ENCODE data around the gene IL16.

The IL16 gene

GRCh38 chr15:81281456-81281735 lies 84.7 kb downstream of the IL16 start:
- POLR2A ChIA-PET: no interaction called here
- DNase-seq (ENCODE audit: extremely low spot score): no peak
- CTCF ChIA-PET: interaction anchor here (0.6 to 5.5 kb wide), 3 partner anchors 10 to 100 kb away, joined by 3 to 25 read pairs (median 3); no protein-coding TSS in a partner anchor
- TF ChIP-seq BHLHE40 (IDR thresholded peaks at IDR 0.05; ENCODE audit: borderline replicate concordance): no peak
- TF ChIP-seq LEF1 (IDR thresholded peaks at IDR 0.05; ENCODE audit: borderline replicate concordance): no peak
- TF ChIP-seq CTBP1 (IDR thresholded peaks at IDR 0.05; ENCODE audit: borderline replicate concordance): no peak
- no peak for TF ChIP-seq FOXK2 (IDR thresholded peaks at IDR 0.05)
- TF ChIP-seq PKNOX1 (IDR thresholded peaks at IDR 0.05): no peak
- TF ChIP-seq FOXM1 (IDR thresholded peaks at IDR 0.05; ENCODE audit: borderline replicate concordance): no peak
- TF ChIP-seq TARDBP (IDR thresholded peaks at IDR 0.05): no peak
- TF ChIP-seq NFRKB (IDR thresholded peaks at IDR 0.05): no peak

- CTCF ChIA-PET: interaction anchor here (1.1 to 5.5 kb wide), 2 partner anchors 9 to 16 kb away, joined by 3 to 25 read pairs; no protein-coding TSS in a partner anchor
- TF ChIP-seq ARNT (IDR thresholded peaks at IDR 0.05) (no peak), LEF1 (IDR thresholded peaks at IDR 0.05; ENCODE audit: borderline replicate concordance) (no peak), FOXM1 (IDR thresholded peaks at IDR 0.05; ENCODE audit: borderline replicate concordance) (no peak), NFRKB (IDR thresholded peaks at IDR 0.05) (no peak), FOXK2 (IDR thresholded peaks at IDR 0.05) (no peak), BHLHE40 (IDR thresholded peaks at IDR 0.05; ENCODE audit: borderline replicate concordance) (no peak), HDGF (IDR thresholded peaks at IDR 0.05; ENCODE audit: borderline replicate concordance) (no peak), SP1 (IDR thresholded peaks at IDR 0.05) (no peak), TARDBP (IDR thresholded peaks at IDR 0.05) (no peak)
- POLR2A ChIA-PET: no interaction called here
- no peak for DNase-seq (ENCODE audit: extremely low spot score)
Measured at GRCh38 chr15:81281766-81282605, 85.3 kb downstream of the IL16 start.

GRCh38 chr15:81282606-81282895 lies 85.9 kb downstream of the IL16 start:
- TF ChIP-seq ZNF384 (IDR thresholded peaks at IDR 0.05): no peak
- no peak for TF ChIP-seq FOXM1 (IDR thresholded peaks at IDR 0.05; ENCODE audit: borderline replicate concordance)
- TF ChIP-seq PKNOX1 (IDR thresholded peaks at IDR 0.05): no peak
- no peak for TF ChIP-seq ELF4 (IDR thresholded peaks at IDR 0.05)
- TF ChIP-seq CTBP1 (IDR thresholded peaks at IDR 0.05; ENCODE audit: borderline replicate concordance): no peak
- TF ChIP-seq LEF1 (IDR thresholded peaks at IDR 0.05; ENCODE audit: borderline replicate concordance): no peak
- TF ChIP-seq FOXK2 (IDR thresholded peaks at IDR 0.05): no peak
- no peak for TF ChIP-seq L3MBTL2 (conservative IDR thresholded peaks at IDR 0.05)
- no peak for TF ChIP-seq TARDBP (IDR thresholded peaks at IDR 0.05)
- CTCF ChIA-PET: interaction anchor here (5.5 kb wide), 1 partner anchor 16 kb away, joined by 25 read pairs; no protein-coding TSS in a partner anchor
- DNase-seq (ENCODE audit: extremely low spot score): no peak
- POLR2A ChIA-PET: no interaction called here

- no peak for DNase-seq (ENCODE audit: extremely low spot score)
- TF ChIP-seq TARDBP (IDR thresholded peaks at IDR 0.05) (no peak), LEF1 (IDR thresholded peaks at IDR 0.05; ENCODE audit: borderline replicate concordance) (no peak), FOXM1 (IDR thresholded peaks at IDR 0.05; ENCODE audit: borderline replicate concordance) (no peak), NFRKB (IDR thresholded peaks at IDR 0.05) (no peak), ELF4 (IDR thresholded peaks at IDR 0.05) (no peak), ZNF384 (IDR thresholded peaks at IDR 0.05) (no peak), FOXK2 (IDR thresholded peaks at IDR 0.05) (no peak), CTBP1 (IDR thresholded peaks at IDR 0.05; ENCODE audit: borderline replicate concordance) (no peak), BHLHE40 (IDR thresholded peaks at IDR 0.05; ENCODE audit: borderline replicate concordance) (no peak), FOXA1 (IDR thresholded peaks at IDR 0.05) (no peak), SUZ12 (IDR thresholded peaks at IDR 0.05) (no peak), HDGF (IDR thresholded peaks at IDR 0.05; ENCODE audit: borderline replicate concordance) (no peak), ARNT (IDR thresholded peaks at IDR 0.05) (no peak)
- POLR2A ChIA-PET: no interaction called here
- CTCF ChIA-PET: interaction anchor here (0.6 to 5.5 kb wide), 3 partner anchors 17 to 661 kb away, joined by 4 to 25 read pairs (median 4); no protein-coding TSS in a partner anchor
Measured at GRCh38 chr15:81282911-81283310, 86.2 kb downstream of the IL16 start.

GRCh38 chr15:81284256-81285031 lies 87.8 kb downstream of the IL16 start:
- ChIA-PET CTCF (no interaction called here), POLR2A (no interaction called here)
- DNase-seq (ENCODE audit: extremely low spot score): no peak
- no peak for TF ChIP-seq ELF4 (IDR thresholded peaks at IDR 0.05)
- TF ChIP-seq ARNT (IDR thresholded peaks at IDR 0.05): no peak
- TF ChIP-seq L3MBTL2 (conservative IDR thresholded peaks at IDR 0.05): no peak
- no peak for TF ChIP-seq CTBP1 (IDR thresholded peaks at IDR 0.05; ENCODE audit: borderline replicate concordance)
- no peak for TF ChIP-seq FOXM1 (IDR thresholded peaks at IDR 0.05; ENCODE audit: borderline replicate concordance)

GRCh38 chr15:81285461-81285860 lies 88.8 kb downstream of the IL16 start:
- ChIA-PET CTCF (no interaction called here), POLR2A (no interaction called here)

More at GRCh38 chr15:81285461-81285860, 88.8 kb downstream of the IL16 start:
- no peak for TF ChIP-seq FOXA1 (IDR thresholded peaks at IDR 0.05)
- TF ChIP-seq TARDBP (IDR thresholded peaks at IDR 0.05): no peak
- no peak for TF ChIP-seq SP1 (IDR thresholded peaks at IDR 0.05)
- TF ChIP-seq ELF4 (IDR thresholded peaks at IDR 0.05): no peak
- TF ChIP-seq L3MBTL2 (conservative IDR thresholded peaks at IDR 0.05): no peak
- no peak for TF ChIP-seq CTBP1 (IDR thresholded peaks at IDR 0.05; ENCODE audit: borderline replicate concordance)
- no peak for TF ChIP-seq ARNT (IDR thresholded peaks at IDR 0.05)
- TF ChIP-seq SUZ12 (IDR thresholded peaks at IDR 0.05): no peak
- no peak for TF ChIP-seq BHLHE40 (IDR thresholded peaks at IDR 0.05; ENCODE audit: borderline replicate concordance)
- TF ChIP-seq FOXK2 (IDR thresholded peaks at IDR 0.05): no peak
- no peak for TF ChIP-seq LEF1 (IDR thresholded peaks at IDR 0.05; ENCODE audit: borderline replicate concordance)
- no peak for TF ChIP-seq PKNOX1 (IDR thresholded peaks at IDR 0.05)
- no peak for TF ChIP-seq HDGF (IDR thresholded peaks at IDR 0.05; ENCODE audit: borderline replicate concordance)
- no peak for TF ChIP-seq NFRKB (IDR thresholded peaks at IDR 0.05)
- TF ChIP-seq ZNF384 (IDR thresholded peaks at IDR 0.05): no peak
- no peak for TF ChIP-seq FOXM1 (IDR thresholded peaks at IDR 0.05; ENCODE audit: borderline replicate concordance)
- DNase-seq (ENCODE audit: extremely low spot score): no peak
